ENCODE measurements around the gene SLC4A5. TPM values are rescaled to one million over a fixed set of nuclear protein-coding genes. Genes with fewer than 3 reads are reported as not detected.

SLC4A5 gene
- total RNA-seq, 4 donors from 2014 or later, result 0.24 to 3.8 (median 0.59) TPM

DNA sequence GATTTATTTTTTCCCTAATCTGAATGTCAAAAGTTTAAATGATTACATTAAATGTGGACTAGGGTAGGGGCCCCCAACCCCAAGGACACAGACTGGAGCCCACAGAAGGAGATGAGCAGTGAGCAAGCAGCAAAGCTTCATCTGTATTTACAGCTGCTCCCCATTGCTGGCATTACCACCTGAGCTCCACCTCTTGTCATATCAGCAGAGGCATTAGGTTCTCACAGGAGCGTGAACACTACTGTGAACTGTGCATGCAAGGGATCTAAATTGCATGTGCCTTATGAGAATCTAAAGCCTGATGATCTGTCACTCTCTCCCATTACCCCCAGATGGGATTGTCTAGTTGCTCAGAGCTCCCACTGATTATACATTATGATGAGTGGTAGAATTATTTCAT, 168.3 kb downstream of the SLC4A5 start:
- in situ Hi-C loops (cut with MboI; ENCODE audit: low sequenced_read_pairs in 4 of 4), result loop anchor here in 1 of 4 donors (25.0 kb wide), 1 partner anchor 338 kb away; the partner anchor contains the start of gene STAMBP
- no peaks in the 10 kb centered on the region for H3K27me3 ChIP-seq
- peaks cover 0 to 25% of the 10 kb centered on the region in 2 donors for H3K36me3 ChIP-seq
- no peaks in the 10 kb centered on the region for H3K9me3 ChIP-seq
- intact Hi-C loops (cut with DNase I; ENCODE audit: low total_unique reads), result loop anchor here (10.0 kb wide), 1 partner anchor 350 kb away; the partner anchor contains the start of gene STAMBP
- ATAC-seq, result no peak
- no peak for TF ChIP-seq POLR2A (IDR thresholded peaks at IDR 0.05)
- TF ChIP-seq, protein P1, sequence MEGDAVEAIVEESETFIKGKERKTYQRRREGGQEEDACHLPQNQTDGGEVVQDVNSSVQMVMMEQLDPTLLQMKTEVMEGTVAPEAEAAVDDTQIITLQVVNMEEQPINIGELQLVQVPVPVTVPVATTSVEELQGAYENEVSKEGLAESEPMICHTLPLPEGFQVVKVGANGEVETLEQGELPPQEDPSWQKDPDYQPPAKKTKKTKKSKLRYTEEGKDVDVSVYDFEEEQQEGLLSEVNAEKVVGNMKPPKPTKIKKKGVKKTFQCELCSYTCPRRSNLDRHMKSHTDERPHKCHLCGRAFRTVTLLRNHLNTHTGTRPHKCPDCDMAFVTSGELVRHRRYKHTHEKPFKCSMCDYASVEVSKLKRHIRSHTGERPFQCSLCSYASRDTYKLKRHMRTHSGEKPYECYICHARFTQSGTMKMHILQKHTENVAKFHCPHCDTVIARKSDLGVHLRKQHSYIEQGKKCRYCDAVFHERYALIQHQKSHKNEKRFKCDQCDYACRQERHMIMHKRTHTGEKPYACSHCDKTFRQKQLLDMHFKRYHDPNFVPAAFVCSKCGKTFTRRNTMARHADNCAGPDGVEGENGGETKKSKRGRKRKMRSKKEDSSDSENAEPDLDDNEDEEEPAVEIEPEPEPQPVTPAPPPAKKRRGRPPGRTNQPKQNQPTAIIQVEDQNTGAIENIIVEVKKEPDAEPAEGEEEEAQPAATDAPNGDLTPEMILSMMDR (IDR thresholded peaks at IDR 0.05 in 4 of 5, conservative IDR thresholded peaks at IDR 0.05 in 1 of 5), result no peak
- H3K27ac ChIP-seq, result no peak overlapping the region
- DNase-seq, result no peak
- H3K4me3 ChIP-seq, result no peak overlapping the region
- peaks cover 30 to 31% of the 10 kb centered on the region in 2 donors for H3K4me1 ChIP-seq

DNA sequence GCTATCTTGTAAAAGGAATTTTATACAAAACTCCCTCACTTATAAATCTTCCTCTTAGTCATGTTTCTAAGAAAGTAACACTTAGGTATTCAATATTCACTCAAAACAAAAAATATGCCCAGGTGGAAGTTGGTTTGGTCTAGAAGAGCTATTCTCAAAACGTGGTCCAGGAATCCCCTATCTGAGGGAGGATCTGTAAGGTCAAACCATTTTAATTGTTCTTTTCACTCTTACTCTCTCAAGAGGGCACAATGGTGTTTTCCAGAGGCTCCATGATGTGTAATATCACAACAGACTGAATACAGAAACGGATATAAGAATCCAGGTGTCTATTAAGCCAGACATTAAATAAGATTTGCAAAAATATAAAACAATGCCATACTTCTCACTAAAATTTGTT, 174.5 kb downstream of the SLC4A5 start:
- Histone ChIP-seq H3K27ac (no peak overlapping the region), H3K4me1 (peaks cover 0 to 5% of the 10 kb centered on the region in 2 donors), H3K4me3 (no peak overlapping the region), H3K9me3 (no peaks in the 10 kb centered on the region), H3K27me3 (no peaks in the 10 kb centered on the region), H3K36me3 (peaks cover 0 to 85% of the 10 kb centered on the region in 2 donors)
- in situ Hi-C loops (cut with MboI; ENCODE audit: low sequenced_read_pairs in 4 of 4), result loop anchor here in 1 of 4 donors (25.0 kb wide), 1 partner anchor 331 kb away; the partner anchor contains the start of gene STAMBP
- ATAC-seq, result no peak
- TF ChIP-seq, protein P1 (IDR thresholded peaks at IDR 0.05 in 4 of 5, conservative IDR thresholded peaks at IDR 0.05 in 1 of 5), result no peak
- TF ChIP-seq POLR2A (IDR thresholded peaks at IDR 0.05), result no peak
- DNase-seq, result no peak
- intact Hi-C loops (cut with DNase I; ENCODE audit: low total_unique reads), result no loop called here

Other genes with a start within 250 kb of the SLC4A5 start
- 100 to 1,000 TPM in 1 of 4 donors, 10 to 100 TPM in 3; 32.2 to 114 (median 69.5) TPM for gene BOLA3, start 195.5 kb downstream of the SLC4A5 start, total RNA-seq
- 10 to 100 TPM; 19.9 to 44.3 (median 35.5) TPM for gene MOB1A, start 164.5 kb downstream of the SLC4A5 start, total RNA-seq
- gene MTHFD2, start 144.8 kb downstream of the SLC4A5 start, total RNA-seq, result 10 to 100 TPM; 29.0 to 53.5 (median 32.5) TPM
- 100 to 1,000 TPM in 2 of 4 donors, 10 to 100 TPM in 2; 89.8 to 127 (median 103) TPM for gene DCTN1, start 36.9 kb upstream of the SLC4A5 start, total RNA-seq
- gene C2orf81, start 78.2 kb upstream of the SLC4A5 start, total RNA-seq, result under 1 TPM in 1 of 4 donors, not detected in 3; 0.24 TPM
- 1 to 10 TPM in 2 of 4 donors, under 1 TPM in 2; 0.51 to 2.1 (median 1.4) TPM for gene WDR54, start 78.3 kb upstream of the SLC4A5 start, total RNA-seq
- gene RTKN, start 98.5 kb upstream of the SLC4A5 start, total RNA-seq, result 10 to 100 TPM in 1 of 4 donors, 1 to 10 TPM in 3; 2.2 to 17.6 (median 5.9) TPM
- gene INO80B, start 111.7 kb upstream of the SLC4A5 start, total RNA-seq, result 10 to 100 TPM; 14.5 to 51.9 (median 41.1) TPM
- gene WBP1, start 115.0 kb upstream of the SLC4A5 start, total RNA-seq, result 10 to 100 TPM; 10.7 to 17.5 (median 16.5) TPM
- gene MOGS, start 122.0 kb upstream of the SLC4A5 start, total RNA-seq, result 10 to 100 TPM; 27.2 to 33.9 (median 31.7) TPM
- gene MRPL53, start 129.3 kb upstream of the SLC4A5 start, total RNA-seq, result 10 to 100 TPM; 26.5 to 48.7 (median 41.5) TPM
- gene CCDC142, start 139.6 kb upstream of the SLC4A5 start, total RNA-seq, result 1 to 10 TPM; 5.5 to 7.3 (median 6.0) TPM
- 1 to 10 TPM; 6.1 to 9.6 (median 7.7) TPM for gene TTC31, start 139.7 kb upstream of the SLC4A5 start, total RNA-seq
- gene LBX2, start 156.2 kb upstream of the SLC4A5 start, total RNA-seq, result under 1 TPM in 1 of 4 donors, not detected in 3; 0.59 TPM
- gene PCGF1, start 164.3 kb upstream of the SLC4A5 start, total RNA-seq, result 10 to 100 TPM; 14.2 to 23.6 (median 20.0) TPM
- gene TLX2, start 171.0 kb upstream of the SLC4A5 start, total RNA-seq, result not detected
- gene DQX1, start 182.8 kb upstream of the SLC4A5 start, total RNA-seq, result under 1 TPM in 1 of 4 donors, not detected in 3; 0.24 TPM
- 100 to 1,000 TPM; 112 to 148 (median 115) TPM for gene AUP1, start 186.3 kb upstream of the SLC4A5 start, total RNA-seq
- gene HTRA2, start 186.5 kb upstream of the SLC4A5 start, total RNA-seq, result 10 to 100 TPM; 24.2 to 38.5 (median 29.4) TPM
- gene LOXL3, start 210.5 kb upstream of the SLC4A5 start, total RNA-seq, result 1 to 10 TPM in 1 of 4 donors, under 1 TPM in 3; 0.65 to 1.3 (median 0.95) TPM
- gene DOK1, start 211.3 kb upstream of the SLC4A5 start, total RNA-seq, result 1 to 10 TPM in 3 of 4 donors, under 1 TPM in 1; 0.51 to 4.1 (median 2.7) TPM

Measured in gastrocnemius medialis (tissue), 4 donors.